Activated CD8-positive, alpha-beta memory T cell treated with anti-CD3 and anti-CD28 coated beads for 48 hours (primary cell): ENCODE data around the gene EPAS1.

Experiments
- DNase-seq, 3 experiments: peaks; one replicate each; pipeline ENCODE4 v3.0.0-alpha.2; 2020; ENCODE audit warnings: low read depth in 2 of 3, low spot score in 2 of 3

EPAS1 gene

DNA sequence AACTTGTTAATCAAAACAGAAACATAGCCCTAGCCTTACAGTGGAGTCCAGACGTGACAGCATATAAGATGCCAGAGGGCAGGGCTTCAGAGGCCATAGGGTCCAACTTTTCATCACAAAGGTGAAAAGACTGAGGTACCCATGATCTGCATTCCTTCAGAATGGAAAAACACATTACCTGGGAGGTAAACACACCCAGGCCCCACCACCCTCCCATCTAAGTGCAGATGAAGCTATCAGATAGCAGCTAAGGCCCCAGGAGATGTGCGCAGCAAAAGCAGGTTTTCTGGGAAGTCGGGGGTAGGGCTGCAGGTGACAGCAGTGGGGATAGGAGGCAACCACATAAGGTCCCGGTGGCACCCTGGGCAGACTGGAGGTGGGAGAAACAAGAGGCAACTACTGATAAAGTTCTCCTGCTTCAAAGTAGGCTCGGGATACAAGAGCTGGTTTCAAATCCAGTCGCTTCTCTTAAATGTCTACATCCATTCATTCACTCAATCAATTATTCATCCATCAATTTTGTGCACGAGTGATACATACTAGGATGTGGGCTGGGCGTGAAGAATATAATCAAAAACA lies 107.1 kb downstream of the EPAS1 start:
- no peak for DNase-seq

DNA sequence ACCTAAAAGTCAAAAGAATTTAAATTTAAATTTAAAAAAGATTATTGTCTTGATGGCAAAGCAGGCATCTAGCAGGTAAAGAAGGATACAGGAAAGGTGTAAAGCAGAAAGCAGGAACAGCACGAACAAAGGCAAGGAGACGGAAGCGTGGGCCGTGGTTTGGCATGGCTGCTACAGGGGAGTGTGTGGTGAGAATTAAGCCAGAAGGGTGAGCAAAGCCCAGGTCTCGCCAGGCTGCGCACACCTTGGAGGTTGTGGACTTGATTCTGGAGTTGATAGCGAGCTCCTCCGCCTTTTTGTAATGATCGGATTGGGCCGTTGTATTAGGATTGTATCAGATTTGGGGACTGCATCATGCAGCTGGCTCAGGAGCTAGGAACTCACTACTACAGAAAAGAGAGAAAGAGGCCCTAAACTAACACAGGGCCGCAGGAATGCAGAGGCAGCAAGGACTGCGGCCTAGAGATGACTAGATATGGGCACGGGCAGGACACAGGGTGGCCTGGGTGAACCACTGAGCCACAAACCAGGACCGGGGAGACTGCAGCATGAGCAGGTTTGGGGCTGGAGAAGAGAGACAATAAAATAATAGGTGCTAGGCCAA lies 110.7 kb downstream of the EPAS1 start:
- DNase-seq = no peak

DNA sequence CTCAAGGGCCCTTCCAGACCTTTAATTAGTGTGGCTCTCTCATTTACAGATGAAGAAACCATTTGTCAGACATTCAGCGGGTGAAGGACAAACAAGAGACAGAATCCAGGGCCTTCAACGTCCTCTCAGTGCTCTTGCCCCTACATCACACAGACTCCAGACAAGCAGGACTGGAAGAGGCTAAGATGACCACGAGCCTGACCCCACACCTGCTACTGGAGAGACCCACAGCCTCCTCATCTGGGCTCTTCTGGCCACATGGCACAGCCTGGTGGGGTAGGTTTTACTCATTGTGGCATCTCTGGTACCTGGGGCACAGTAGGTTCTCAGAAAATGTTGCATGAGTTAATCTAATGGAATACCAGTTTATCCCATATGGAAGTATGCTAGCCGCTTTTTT lies 112.5 kb downstream of the EPAS1 start:
- DNase-seq = no peak

DNA sequence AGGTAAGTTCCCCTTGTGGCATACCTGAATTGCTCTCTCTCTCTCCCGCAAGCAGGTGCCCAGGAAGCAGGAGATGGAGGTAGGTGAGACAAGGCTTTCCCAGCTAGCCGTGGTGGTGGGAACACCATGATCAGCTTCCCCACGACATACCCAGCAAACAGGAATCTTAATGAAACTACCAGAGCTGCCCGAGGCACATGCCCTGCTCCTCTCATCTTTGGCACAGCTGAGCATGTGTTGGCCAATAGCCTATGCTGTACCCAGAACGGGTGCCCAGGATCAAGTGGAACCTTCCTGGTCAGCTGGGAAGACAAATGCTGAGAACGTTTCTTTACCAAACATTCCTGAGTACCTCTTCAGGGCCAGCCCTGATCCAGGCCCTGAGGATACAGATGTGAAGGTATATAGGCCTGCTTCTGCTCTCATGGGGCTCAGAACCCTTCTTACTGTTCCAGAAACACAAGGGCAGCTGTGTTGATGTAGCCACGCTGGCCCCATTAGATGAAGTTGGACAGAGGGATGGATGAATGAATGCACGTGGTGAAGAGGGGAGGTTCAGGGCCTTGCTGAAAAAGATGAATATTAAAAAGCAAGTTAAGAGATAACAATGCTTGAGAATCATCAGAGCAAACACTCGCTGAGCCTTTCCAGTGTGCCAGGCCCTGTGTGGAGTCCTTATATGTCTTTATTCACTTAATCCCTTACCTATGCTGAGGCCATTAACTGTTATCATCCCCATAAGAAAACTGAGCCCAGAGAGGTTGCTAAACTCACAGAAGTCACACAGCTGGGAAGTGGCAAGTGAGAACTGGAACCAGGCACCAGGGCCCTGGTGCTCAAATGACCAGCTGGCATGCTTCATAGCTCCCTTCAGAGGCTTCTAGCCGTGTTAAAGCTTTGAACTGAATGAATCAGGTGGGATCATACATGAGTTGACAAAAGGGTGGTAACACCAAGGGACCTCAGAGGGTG lies 113.4 kb downstream of the EPAS1 start:
- no peak for DNase-seq

DNA sequence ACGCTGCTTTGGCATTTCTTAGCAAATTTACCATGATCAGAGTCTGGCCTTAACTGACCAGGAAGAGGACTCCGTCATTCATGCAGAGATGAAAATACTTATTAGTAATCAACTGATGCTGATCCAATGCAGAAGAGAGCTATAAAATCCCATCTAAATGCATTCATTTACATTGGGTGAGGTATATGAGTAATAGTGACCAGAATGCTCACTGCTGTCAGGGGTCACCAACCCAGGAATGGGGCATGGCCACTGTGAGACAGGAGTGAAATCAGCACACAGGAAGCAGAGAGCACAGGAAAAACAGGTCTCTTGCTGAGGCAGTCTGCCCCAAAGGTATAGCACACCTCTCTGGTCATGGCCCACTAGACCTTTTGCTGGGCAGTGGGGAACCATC lies 114.0 kb downstream of the EPAS1 start:
- DNase-seq = no peak

DNA sequence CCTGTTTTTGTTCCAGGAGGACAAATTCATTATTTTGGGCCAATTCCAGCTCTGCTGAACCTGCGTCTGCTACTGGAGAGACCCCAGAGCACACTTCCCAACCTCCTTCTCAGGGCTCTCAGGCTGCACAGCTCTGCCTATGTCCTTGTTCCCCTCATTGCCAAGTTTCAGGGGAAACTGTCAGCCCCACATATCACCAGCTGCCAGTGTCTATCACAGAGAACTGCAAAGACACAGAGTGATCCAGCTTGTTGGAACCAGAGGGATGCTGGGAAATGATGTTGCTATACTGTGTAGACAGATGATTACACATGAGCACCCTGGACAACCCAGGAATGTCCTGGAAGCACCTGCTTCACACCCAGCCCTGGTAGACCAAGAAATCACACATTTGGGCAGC lies 114.8 kb downstream of the EPAS1 start:
- DNase-seq = no peak

DNA sequence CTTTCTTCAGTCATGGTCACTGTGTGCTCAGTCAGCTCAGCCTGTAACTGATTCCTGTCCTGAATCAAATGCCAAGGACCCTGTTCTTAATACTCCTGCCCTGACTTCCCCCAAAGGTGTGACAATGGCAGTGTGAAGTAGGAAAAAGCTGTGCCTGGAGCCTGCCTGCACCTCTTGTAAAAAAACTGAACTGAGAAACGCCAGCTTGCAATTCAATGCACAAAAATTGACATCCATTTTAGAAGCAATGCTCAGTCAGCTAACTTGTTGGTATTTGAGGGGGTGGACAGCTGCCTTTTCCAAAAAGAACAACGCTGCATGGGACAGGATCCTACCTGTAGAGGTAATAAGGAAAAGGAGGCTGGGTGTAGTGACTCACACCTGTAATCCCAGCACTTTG lies 115.9 kb downstream of the EPAS1 start:
- no peak for DNase-seq

DNA sequence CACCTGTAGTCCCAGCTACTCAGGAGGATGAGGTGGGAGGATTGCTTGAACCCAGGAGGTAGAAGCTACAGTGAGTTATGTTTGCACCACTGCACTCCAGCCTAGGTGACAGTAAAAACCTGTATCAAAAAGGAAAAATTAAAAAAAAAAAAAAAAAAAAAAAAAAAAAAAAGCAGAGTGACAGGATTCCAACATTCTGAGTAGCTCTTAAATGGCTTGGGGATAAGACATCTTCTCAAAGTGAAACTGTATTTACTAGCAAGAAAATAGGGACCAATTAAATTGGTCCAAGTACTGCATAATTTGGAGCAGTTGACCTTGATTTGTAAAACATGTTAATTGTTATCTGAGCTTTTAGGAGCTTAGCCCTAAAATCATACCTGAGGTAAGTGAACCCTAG lies 116.4 kb downstream of the EPAS1 start:
- no peak for DNase-seq

DNA sequence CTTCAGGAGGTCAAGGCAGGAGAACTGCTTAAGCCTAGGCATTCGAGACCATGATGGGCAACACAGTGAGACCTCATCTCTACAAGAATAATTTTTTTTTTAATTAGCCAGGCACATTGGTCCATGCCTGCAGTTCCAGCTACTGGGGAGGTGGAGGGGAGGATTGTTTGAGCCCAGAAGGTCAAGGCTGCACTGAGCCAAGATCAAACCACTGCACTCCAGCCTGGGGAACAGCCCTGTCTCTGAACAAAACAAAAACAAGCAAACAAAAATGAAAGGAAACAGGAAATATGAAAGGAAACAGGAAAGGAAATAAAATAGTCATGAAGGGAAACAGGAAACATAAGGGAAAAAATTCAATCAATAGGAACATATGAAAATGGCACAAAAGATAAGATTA lies 117.5 kb downstream of the EPAS1 start:
- no peak for DNase-seq

DNA sequence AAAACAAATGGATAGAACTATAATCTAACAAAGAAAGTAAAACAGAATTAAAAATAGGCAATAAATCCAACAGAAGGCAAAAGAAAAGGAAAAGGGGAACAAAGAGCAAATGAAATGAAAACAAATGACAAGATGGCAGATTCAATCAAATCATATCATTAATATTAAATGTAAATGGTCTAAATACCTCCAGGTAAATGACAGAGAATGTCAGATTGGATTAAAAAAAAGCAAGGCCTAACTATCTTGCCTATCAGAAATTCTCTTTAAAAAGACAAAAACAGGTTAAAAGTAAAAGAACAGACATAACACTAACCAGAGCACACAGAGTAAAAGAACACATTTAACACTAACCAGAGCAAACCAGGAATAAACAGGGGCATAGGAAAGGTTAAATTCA lies 119.1 kb downstream of the EPAS1 start:
- no peak for DNase-seq

DNA sequence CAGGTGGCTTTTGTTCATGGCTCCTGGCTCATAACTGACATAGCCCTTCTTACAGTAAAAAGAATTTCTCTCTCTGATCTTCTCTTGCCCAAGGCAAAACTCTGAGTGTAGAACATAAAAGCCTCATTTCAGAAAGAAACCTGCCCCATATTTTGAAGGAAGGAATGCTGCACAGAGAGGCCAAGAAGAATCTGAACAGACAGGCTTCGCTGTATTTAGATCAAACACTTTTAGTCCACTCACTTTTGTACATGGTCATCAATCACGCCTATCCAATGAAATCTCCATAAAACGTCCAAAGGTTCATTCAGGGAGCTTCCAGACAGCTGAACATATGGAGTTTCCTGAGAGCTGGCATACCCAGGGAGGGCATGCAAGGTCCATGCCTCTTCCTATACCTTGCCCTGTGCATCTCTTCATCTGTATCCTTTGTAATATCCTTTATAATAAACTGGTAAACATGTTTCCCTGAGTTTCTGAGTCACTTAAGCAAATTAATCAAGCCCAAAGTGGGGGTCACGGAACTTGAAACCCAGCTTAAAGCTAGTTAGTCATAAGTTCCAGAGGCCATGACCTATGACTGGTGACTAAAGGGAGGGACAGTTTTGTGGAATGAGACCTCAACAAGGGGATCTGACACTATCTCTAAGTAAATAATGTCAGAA lies 119.7 kb downstream of the EPAS1 start:
- DNase-seq = no peak

DNA sequence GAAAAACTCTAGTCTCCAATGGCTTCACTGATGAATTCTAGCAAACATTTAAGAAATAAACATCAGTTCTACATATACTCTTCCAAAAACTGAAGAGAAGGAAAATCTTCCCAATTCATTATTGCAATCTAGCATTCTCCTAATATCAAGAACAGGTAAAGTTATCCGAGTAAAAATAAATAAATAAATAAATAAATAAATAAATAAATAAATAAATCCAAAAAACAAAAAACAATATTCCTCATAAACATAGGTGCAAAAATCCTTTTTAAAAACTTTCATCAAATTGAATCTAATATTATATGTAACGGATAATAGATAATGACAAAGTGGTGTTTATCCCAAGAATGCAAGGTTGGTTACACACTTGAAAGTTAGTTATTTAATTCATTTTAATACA lies 123.7 kb downstream of the EPAS1 start:
- DNase-seq = no peak

DNA sequence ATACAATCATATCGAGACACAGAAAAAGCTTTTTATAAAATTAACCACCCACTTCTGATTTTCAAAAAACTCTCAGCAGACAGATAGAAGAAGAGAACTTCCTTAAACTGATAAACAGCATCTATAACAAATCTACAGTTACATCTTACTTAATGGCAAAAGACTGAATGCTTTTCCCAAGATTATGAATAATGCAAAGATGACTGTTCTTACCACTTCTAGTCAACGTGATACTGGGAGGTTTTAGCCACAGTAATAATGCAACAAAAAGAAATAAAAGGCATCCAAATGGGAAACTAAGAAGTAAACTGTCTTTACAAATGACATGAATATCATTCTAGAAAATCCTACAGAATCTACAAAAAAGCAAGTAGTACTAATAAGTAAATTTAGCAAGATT lies 124.2 kb downstream of the EPAS1 start:
- DNase-seq = no peak

DNA sequence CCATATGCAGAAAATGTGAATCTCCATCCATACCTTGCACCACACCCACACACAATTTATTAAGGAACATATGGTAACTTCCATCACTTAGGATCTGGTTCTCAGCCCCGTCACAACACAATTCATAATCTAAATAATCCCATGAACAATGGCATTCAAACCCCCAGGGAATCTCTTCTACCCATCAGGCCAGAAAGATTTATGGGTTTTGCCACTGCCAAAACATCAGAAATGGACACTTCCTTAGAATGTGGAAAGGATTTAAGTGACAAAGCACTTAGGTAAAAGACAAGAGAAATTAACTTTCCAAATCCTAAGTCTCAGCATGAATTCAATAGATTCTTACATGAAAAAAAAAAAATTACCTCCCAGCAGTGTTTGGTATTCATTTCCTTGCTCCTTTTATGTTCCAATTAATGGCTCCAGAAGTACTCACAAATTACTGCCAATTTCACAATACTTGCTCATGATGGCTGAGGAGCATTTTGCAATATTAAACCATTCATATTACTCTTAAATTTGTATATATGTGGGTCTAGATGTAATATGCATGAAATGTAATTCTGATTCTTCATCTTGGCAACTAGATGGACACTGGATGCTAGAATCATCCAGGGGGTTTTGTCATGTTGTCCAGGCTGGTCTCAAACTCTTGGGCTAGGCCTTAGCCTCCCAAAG lies 125.6 kb downstream of the EPAS1 start:
- no peak for DNase-seq

DNA sequence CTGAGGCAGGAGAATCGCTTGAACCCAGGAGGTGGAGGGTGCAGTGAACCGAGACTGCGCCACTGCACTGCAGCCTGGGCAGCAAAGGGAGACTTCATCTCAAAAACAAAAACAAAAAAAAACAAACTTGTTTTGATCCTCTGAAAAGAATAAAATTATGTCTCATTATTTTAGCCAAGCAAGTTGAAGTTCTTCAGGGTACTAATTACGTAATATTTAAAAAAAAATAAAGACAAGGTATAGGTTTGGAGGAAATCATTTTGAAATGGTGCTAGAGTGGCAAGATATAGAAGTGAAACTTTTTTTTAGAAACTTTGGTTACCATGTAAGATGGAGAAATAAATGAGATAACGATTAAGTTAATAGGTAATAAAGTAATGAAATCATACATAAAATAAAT lies 127.7 kb downstream of the EPAS1 start:
- DNase-seq = no peak

DNA sequence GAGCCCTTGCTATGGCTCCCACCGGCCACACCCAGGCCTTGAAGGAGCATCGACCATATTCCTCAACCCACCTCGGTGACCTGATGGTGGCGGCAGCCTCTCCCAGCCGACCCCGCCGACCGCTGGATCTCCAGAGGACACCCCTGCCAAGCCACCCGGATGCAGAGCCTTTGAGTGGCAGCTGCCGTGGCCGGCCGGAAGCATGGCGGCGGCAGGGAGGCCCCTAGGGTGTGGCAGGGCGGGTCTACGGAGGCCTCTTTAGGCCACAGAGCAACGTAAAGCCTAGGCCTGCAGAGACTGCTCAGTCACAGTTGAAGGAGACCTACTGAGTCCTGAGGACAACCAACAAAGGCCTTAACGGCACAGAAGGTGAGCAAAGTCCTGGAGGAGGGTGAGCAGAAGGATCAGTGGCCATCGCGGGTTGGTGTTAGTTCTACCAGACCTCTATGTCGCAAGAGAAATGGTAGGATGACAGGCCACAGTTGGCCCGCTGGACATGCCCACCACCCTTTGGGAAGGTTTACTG lies 131.8 kb downstream of the EPAS1 start:
- no peak for DNase-seq

DNA sequence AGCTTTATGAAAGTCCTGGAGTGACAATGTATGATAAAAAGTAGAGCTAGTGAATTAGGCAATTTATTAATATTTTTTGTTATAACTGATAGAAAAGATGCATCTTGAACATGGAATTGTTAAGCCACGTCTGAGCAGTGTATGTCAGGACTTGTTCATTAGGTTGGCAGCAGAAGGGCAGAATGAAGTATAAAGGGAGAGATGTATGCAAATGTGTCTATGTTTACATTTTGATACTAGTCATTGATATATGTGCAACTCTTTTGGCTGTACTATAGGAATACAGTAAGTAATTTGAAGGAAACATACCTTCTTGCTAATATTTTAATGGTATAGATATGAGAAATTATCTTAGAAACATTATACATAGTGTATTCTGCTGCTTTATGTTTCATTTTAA lies 133.2 kb downstream of the EPAS1 start:
- DNase-seq = no peak

DNA sequence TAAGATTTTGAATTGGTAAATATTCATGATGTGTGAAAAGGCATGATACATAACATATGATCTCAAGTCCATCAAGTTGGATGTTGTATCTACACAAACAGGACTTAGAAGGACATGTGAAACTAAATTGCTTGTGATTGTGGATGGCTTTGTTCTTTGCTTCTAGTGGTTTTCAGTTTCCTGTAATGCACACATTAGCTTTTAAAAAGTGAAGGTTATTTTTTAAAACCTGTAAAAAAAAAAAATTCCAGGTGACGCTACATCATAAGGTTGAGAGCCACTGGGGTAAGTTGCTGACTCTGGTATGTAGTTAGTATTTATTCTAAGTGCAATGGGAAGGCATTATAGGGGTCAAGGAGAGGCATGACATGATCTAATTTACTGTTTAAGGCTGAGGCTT lies 133.8 kb downstream of the EPAS1 start:
- DNase-seq = no peak

DNA sequence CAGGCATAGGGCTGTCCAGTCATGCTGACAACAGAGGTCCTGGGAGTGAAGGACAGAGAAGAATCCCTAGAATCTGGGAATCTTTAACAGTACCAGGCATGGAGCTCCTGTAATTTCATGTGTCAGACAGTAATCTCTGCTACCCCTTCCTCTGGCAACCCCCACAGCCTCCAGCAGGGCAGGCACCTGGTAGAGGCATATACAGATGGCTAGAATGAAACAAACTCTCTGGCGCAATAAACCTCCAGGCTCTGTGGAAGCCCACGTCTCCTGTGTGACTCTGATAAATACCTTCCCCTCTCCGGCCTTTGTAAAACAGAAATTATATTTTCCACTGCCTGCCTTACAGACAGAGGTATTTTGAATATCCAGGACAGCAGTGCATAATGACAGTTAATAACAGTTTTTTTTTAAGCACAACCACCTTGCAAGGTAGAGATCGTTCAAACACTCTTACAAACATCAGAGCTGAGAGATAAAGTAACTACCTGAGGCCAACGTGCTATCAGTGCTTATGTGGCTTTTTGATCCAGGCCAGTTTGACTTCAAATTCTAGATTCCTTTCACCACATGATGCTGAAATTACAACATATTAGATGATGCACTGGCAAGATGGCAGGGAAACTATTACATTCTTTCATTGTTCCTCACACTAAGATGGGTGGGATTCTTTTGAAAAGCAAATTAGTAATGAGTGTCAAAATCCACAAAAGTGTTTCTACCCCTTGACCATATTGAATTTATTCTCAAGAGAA lies 134.5 kb downstream of the EPAS1 start:
- no peak for DNase-seq

DNA sequence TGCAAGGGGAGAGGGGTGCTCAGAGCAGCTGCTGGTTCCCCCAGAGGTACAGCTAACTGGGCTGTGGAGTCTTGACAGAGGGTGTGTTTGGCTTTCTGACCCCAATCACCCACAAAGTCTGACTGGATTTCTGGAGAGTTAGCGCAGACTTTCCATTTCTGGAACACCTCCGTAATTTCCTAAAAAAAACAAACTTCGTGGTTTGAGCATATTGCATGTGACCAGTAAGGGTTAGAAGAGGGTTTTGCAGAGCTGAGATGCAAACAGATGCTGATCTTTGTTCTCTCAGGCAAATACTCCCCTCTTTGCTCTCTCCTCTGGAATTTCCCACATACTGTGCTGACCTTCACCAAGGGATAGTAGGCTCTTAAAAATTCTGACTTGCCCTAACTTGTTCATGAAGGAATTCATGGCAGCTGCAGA lies 137.7 kb downstream of the EPAS1 start:
- no peak for DNase-seq
